ENCODE data around the gene TMEM272.

GRCh38 chr13:51816604-51817249 lies 28.2 kb downstream of the TMEM272 start:
- TF ChIP-seq POLR2A (IDR thresholded peaks at IDR 0.05; ENCODE audit: low read depth, low read length) (no peak), TAF1 (IDR thresholded peaks at IDR 0.05; ENCODE audit: borderline replicate concordance, low read depth, low read length) (no peak), POLR2AphosphoS5 (IDR thresholded peaks at IDR 0.05; ENCODE audit: low read depth, low read length) (no peak)

Data from GM12892 (cell line).